Activated T-cell treated with anti-CD3 and anti-CD28 coated beads for 48 hours (primary cell): Measurements from ENCODE around the gene PCYT1B.
"Not testable (repeated sequence)": the region's sequence is repeated elsewhere in the genome, so short reads cannot be mapped to it uniquely, and the experiment has no call there.

ENCODE experiments used
- DNase-seq: peaks from one replicate; pipeline ENCODE4 v3.0.0-alpha.2; 2020; ENCODE audit warnings: low read depth

The PCYT1B gene

GRCh38 chrX:24647257-24648058 lies at the start of gene PCYT1B:
Gene PCYT1B (minus strand): TSS chrX:24647347. CDS start chrX:24647105, 242 bp downstream.
- peak; percentile 41 for DNase-seq

- DNase-seq: no peak
These were observed 49.1 kb upstream of the PCYT1B start for GRCh38 chrX:24696294-24696693.

- DNase-seq: no peak
These were observed 47.7 kb upstream of the PCYT1B start for GRCh38 chrX:24694825-24695224.

- DNase-seq: peak; percentile 81
These were observed 46.5 kb upstream of the PCYT1B start, which contains the start of gene POLA1 for GRCh38 chrX:24693453-24694202. Gene POLA1 (plus strand): TSS chrX:24693918. CDS start chrX:24693962, 44 bp downstream.

- DNase-seq: no peak
These were observed 45.2 kb upstream of the PCYT1B start for GRCh38 chrX:24692305-24692704.

GRCh38 chrX:24684048-24684447 lies 36.9 kb upstream of the PCYT1B start:
- DNase-seq: no peak

- DNase-seq: no peak
These were observed 35.7 kb upstream of the PCYT1B start for GRCh38 chrX:24682739-24683432.

- no peak for DNase-seq
These were observed 29.4 kb upstream of the PCYT1B start for GRCh38 chrX:24676403-24677024.

- no peak for DNase-seq
These were observed 26.3 kb upstream of the PCYT1B start for GRCh38 chrX:24673424-24673823.

GRCh38 chrX:24672701-24673190 lies 25.6 kb upstream of the PCYT1B start:
- DNase-seq: no peak

- no peak for DNase-seq
These were observed 21.0 kb upstream of the PCYT1B start for GRCh38 chrX:24668111-24668510.

- no peak for DNase-seq
These were observed 15.2 kb upstream of the PCYT1B start for GRCh38 chrX:24662352-24662751.

GRCh38 chrX:24661292-24661691 lies 14.1 kb upstream of the PCYT1B start:
- no peak for DNase-seq

- no peak for DNase-seq
These were observed 12.5 kb upstream of the PCYT1B start for GRCh38 chrX:24659646-24660045.

GRCh38 chrX:24659106-24659505 lies 12.0 kb upstream of the PCYT1B start:
- DNase-seq: no peak

GRCh38 chrX:24658421-24658820 lies 11.3 kb upstream of the PCYT1B start:
- no peak for DNase-seq

GRCh38 chrX:24657671-24658386 lies 10.7 kb upstream of the PCYT1B start:
- no peak for DNase-seq

GRCh38 chrX:24655679-24656078 lies 8.5 kb upstream of the PCYT1B start:
- not testable (repeated sequence) for DNase-seq

GRCh38 chrX:24651783-24652182 lies 4.6 kb upstream of the PCYT1B start:
- DNase-seq: no peak

GRCh38 chrX:24648495-24648894 lies 1.3 kb upstream of the PCYT1B start:
- DNase-seq: no peak

GRCh38 chrX:24646745-24647182 lies 383 bp downstream of the PCYT1B start:
- no peak for DNase-seq
